GM21515 (cell line): ENCODE data around the gene NID2.

Experiments used
- ATAC-seq: cut with Tn5 transposase; IDR thresholded peaks from one replicate; pipeline ENCODE4 v1.9.1; 2021; ENCODE audit not compliant: unreplicated experiment

Gene NID2

GRCh38 chr14:52080158-52080800 is 11.4 kb upstream of the NID2 start:
- no peak for ATAC-seq

- ATAC-seq, result no peak
These were observed 10.5 kb upstream of the NID2 start for GRCh38 chr14:52079239-52079959.

- no peak for ATAC-seq
These were observed 9.9 kb upstream of the NID2 start for GRCh38 chr14:52078721-52079120.

GRCh38 chr14:52078095-52078531 is 9.3 kb upstream of the NID2 start:
- ATAC-seq, result no peak

GRCh38 chr14:52077256-52077979 is 8.6 kb upstream of the NID2 start:
- no peak for ATAC-seq

- ATAC-seq, result no peak
These were observed 7.5 kb upstream of the NID2 start for GRCh38 chr14:52076334-52076733.

- no peak for ATAC-seq
These were observed 6.5 kb upstream of the NID2 start for GRCh38 chr14:52075371-52075770.

GRCh38 chr14:52073251-52073650 is 4.4 kb upstream of the NID2 start:
- ATAC-seq, result no peak

GRCh38 chr14:52072266-52072780 is 3.5 kb upstream of the NID2 start:
- ATAC-seq, result no peak

GRCh38 chr14:52071675-52072074 is 2.8 kb upstream of the NID2 start:
- ATAC-seq, result no peak

- ATAC-seq, result no peak
These were observed 1.2 kb upstream of the NID2 start for GRCh38 chr14:52070051-52070431.

GRCh38 chr14:52069307-52070050 is 620 bp upstream of the NID2 start:
- no peak for ATAC-seq

- ATAC-seq, result no peak
These were observed 815 bp downstream of the NID2 start for GRCh38 chr14:52067873-52068614.

- ATAC-seq, result no peak
These were observed 4.7 kb downstream of the NID2 start for GRCh38 chr14:52064174-52064573.

GRCh38 chr14:52063052-52063462 is 5.8 kb downstream of the NID2 start:
- no peak for ATAC-seq

- ATAC-seq, result no peak
These were observed 7.0 kb downstream of the NID2 start for GRCh38 chr14:52061890-52062289.

- no peak for ATAC-seq
These were observed 7.5 kb downstream of the NID2 start for GRCh38 chr14:52061390-52061789.

GRCh38 chr14:52060080-52060479 is 8.8 kb downstream of the NID2 start:
- ATAC-seq, result no peak

- ATAC-seq, result no peak
These were observed 9.2 kb downstream of the NID2 start for GRCh38 chr14:52059649-52060048.

- no peak for ATAC-seq
These were observed 10.5 kb downstream of the NID2 start for GRCh38 chr14:52058341-52058740.
